Tibial nerve (tissue), 4 donors: ENCODE results near the gene CTNNA2. TPM values are rescaled to one million over a fixed set of nuclear protein-coding genes. Genes with fewer than 3 reads are reported as not detected.

Source experiments
- DNase-seq, 2 donors: peaks; one replicate each; pipeline ENCODE4 v3.0.0-alpha.2; 2019; ENCODE audit warnings: low spot score in 2 of 2
- H3K27ac ChIP-seq, 4 donors: fragments of 200-600 bp; sonication (generic) in 3 of 4; one replicate each; pipeline ENCODE4 v1.5.1; 2017 to 2019; ENCODE audit warnings: mild to moderate bottlenecking in 1 of 4
- H3K27me3 ChIP-seq, 2 donors: fragments of 200-600 bp; sonication (generic) in 1 of 2; one replicate each; pipeline versions ENCODE4 v1.5.1 to v1.6.0; 2017 to 2019
- H3K36me3 ChIP-seq, 3 donors: fragments of 200-600 bp; sonication (generic); one replicate each; pipeline ENCODE4 v1.5.1; 2018 to 2019
- H3K4me1 ChIP-seq, 4 donors: fragments of 200-600 bp; sonication (generic) in 3 of 4; one replicate each; pipeline ENCODE4 v1.5.1; 2017 to 2019
- H3K4me3 ChIP-seq, 4 donors: fragments of 200-600 bp; sonication (generic) in 3 of 4; one replicate each; pipeline ENCODE4 v1.5.1; 2017 to 2019; ENCODE audit warnings: mild to moderate bottlenecking in 1 of 4, moderate library complexity in 1 of 4
- H3K9me3 ChIP-seq, 4 donors: fragments of 200-600 bp; sonication (generic) in 3 of 4; one replicate each; pipeline ENCODE4 v1.5.1; 2017 to 2019
- EP300 ChIP-seq, 2 donors: sonication (generic); formaldehyde crosslinking; IDR thresholded peaks; one replicate each; pipeline ENCODE4 v1.6.1; 2017; ENCODE audit warnings: antibody characterized with exemption in 2 of 2, mild to moderate bottlenecking in 1 of 2
- POLR2A ChIP-seq, 2 donors: fragments of 450-650 bp; IDR thresholded peaks; one replicate each; pipeline ENCODE4 v1.6.1; 2017; ENCODE audit warnings: antibody characterized with exemption in 2 of 2, mild to moderate bottlenecking in 2 of 2, moderate library complexity in 2 of 2
- WGBS, 2 donors: methylation state at CpG; one replicate each; pipeline ENCODE4 v1.1.5; 2018; 5-methylcytosine and 5-hydroxymethylcytosine counted together
- total RNA-seq, 4 donors: library from RNA; depleted of rRNA; stranded (reverse); fragments of >200 nt; gene quantifications; one replicate each; pipeline ENCODE4 v1.1.0, GENCODE V29; 2016
- TF ChIP-seq, protein P1 (sequence below), 5 experiments: fragments of 200-600 bp in 3 of 5; fragments of 450-650 bp in 2 of 5; sonication (generic) in 3 of 5; IDR thresholded peaks; one replicate each; pipeline ENCODE4 v1.5.1; 2016 to 2019; ENCODE audit warnings: antibody characterized with exemption in 5 of 5, mild to moderate bottlenecking in 3 of 5, moderate library complexity in 2 of 5

The CTNNA2 gene
- total RNA-seq, 4 donors from 2014 or later = 0.39 to 3.3 (median 0.75) TPM

GRCh38 chr2:79757526-79757925 is 244.7 kb downstream of the CTNNA2 start:
- TF ChIP-seq EP300 (IDR thresholded peaks at IDR 0.05) = no peak
- no peak for TF ChIP-seq POLR2A (IDR thresholded peaks at IDR 0.05)
- TF ChIP-seq, protein P1, sequence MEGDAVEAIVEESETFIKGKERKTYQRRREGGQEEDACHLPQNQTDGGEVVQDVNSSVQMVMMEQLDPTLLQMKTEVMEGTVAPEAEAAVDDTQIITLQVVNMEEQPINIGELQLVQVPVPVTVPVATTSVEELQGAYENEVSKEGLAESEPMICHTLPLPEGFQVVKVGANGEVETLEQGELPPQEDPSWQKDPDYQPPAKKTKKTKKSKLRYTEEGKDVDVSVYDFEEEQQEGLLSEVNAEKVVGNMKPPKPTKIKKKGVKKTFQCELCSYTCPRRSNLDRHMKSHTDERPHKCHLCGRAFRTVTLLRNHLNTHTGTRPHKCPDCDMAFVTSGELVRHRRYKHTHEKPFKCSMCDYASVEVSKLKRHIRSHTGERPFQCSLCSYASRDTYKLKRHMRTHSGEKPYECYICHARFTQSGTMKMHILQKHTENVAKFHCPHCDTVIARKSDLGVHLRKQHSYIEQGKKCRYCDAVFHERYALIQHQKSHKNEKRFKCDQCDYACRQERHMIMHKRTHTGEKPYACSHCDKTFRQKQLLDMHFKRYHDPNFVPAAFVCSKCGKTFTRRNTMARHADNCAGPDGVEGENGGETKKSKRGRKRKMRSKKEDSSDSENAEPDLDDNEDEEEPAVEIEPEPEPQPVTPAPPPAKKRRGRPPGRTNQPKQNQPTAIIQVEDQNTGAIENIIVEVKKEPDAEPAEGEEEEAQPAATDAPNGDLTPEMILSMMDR (IDR thresholded peaks at IDR 0.05) = no peak
- H3K9me3 ChIP-seq = no peaks in the 10 kb centered on the region
- H3K36me3 ChIP-seq = no peaks in the 10 kb centered on the region
- H3K4me1 ChIP-seq = no peaks in the 10 kb centered on the region
- no peak overlapping the region for H3K27ac ChIP-seq
- no peak for DNase-seq
- H3K4me3 ChIP-seq = no peak overlapping the region
- 85% methylated on average over 4 of the region's 4 CpGs for WGBS, 2 donors
- no peaks in the 10 kb centered on the region for H3K27me3 ChIP-seq

GRCh38 chr2:79758042-79758441 is 245.2 kb downstream of the CTNNA2 start:
- Histone ChIP-seq H3K27me3 (no peaks in the 10 kb centered on the region), H3K9me3 (no peaks in the 10 kb centered on the region), H3K4me3 (no peak overlapping the region), H3K36me3 (no peaks in the 10 kb centered on the region), H3K27ac (no peak overlapping the region), H3K4me1 (no peaks in the 10 kb centered on the region)
- no peak for DNase-seq
- WGBS, 2 donors = 77 to 89% methylated on average over 5 of the region's 5 CpGs
- no peak for TF ChIP-seq POLR2A (IDR thresholded peaks at IDR 0.05)
- TF ChIP-seq, protein P1 (IDR thresholded peaks at IDR 0.05) = no peak

DNA sequence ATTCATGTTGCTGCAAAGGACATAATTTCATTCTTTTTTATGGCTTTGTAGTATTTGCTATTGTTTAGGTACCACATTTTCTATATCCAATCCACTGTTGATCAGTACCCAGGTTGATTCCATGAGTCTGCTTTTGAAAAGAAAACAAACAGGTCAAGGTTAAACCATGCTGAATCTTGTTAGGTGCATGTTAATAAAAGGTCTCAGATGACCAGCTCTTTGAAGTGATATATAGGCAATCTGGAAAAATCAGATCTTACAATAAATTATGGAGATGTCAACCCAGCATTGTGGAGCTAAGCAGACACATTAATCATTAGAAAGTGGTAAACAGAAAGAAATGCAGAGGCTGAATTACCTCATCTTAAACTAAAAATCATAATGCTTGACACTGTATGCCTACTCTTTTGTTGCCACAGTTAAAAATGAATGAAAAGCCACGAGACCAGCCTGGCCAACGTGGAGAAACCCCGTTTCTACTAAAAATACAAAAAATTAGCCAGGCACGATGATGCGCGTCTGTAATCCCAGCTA is 246.0 kb downstream of the CTNNA2 start:
- Histone ChIP-seq H3K27ac (no peak overlapping the region), H3K27me3 (no peaks in the 10 kb centered on the region), H3K4me1 (no peaks in the 10 kb centered on the region), H3K4me3 (no peak overlapping the region), H3K9me3 (no peaks in the 10 kb centered on the region), H3K36me3 (no peaks in the 10 kb centered on the region)
- 76 to 82% methylated on average over 6 of the region's 6 CpGs for WGBS, 2 donors
- TF ChIP-seq EP300 (IDR thresholded peaks at IDR 0.05) (no peak), POLR2A (IDR thresholded peaks at IDR 0.05) (no peak)
- TF ChIP-seq, protein P1 (IDR thresholded peaks at IDR 0.05) = no peak
- DNase-seq = no peak

DNA sequence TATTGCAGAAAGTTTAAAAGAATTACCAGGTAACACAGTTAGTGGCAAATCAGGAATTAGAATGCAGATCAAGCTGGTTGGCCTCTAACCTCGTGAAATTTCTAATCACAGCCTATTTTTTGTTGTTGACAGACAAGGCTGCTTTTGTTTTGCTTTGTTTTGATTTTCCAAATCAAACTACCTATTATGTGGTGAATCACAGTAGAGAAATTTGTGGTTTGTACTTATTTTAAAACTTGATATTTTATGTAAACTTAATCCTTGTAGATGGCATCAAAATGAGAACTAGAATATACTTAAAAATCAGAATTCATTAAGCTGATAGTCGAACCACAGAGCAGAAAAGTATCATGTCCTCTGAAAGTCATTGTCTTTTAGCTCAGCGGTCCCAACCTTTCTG is 258.1 kb downstream of the CTNNA2 start:
- Histone ChIP-seq H3K9me3 (no peaks in the 10 kb centered on the region), H3K36me3 (no peaks in the 10 kb centered on the region), H3K27me3 (no peaks in the 10 kb centered on the region), H3K27ac (no peak overlapping the region), H3K4me1 (no peaks in the 10 kb centered on the region), H3K4me3 (no peak overlapping the region)
- no peak for DNase-seq
- WGBS, 2 donors = 51 to 61% methylated on average over 3 of the region's 3 CpGs
- TF ChIP-seq, protein P1 (IDR thresholded peaks at IDR 0.05) = no peak
- no peak for TF ChIP-seq EP300 (IDR thresholded peaks at IDR 0.05)
- no peak for TF ChIP-seq POLR2A (IDR thresholded peaks at IDR 0.05)

- Histone ChIP-seq H3K27ac (no peak overlapping the region), H3K4me3 (no peak overlapping the region), H3K36me3 (no peaks in the 10 kb centered on the region), H3K27me3 (no peaks in the 10 kb centered on the region), H3K4me1 (no peaks in the 10 kb centered on the region), H3K9me3 (no peaks in the 10 kb centered on the region)
- TF ChIP-seq POLR2A (IDR thresholded peaks at IDR 0.05) = no peak
- TF ChIP-seq EP300 (IDR thresholded peaks at IDR 0.05) = no peak
- TF ChIP-seq, protein P1 (IDR thresholded peaks at IDR 0.05) = no peak
- no peak for DNase-seq
- WGBS, 2 donors = 75 to 80% methylated on average over 3 of the region's 3 CpGs
These were observed 258.6 kb downstream of the CTNNA2 start for GRCh38 chr2:79771493-79771892.
